Mesenchymal stem cell (in vitro differentiated cells and primary cell): ENCODE measurements around the gene IGSF23.
A peak's percentile ranks its signal among the peaks of the same experiment; 100 is the strongest.

Experiments used
- DNase-seq: peaks from one replicate; pipeline ENCODE4 v3.0.0-alpha.2; 2013
- H2AFZ ChIP-seq: one replicate; pipeline ENCODE4 v1.6.1; 2013; ENCODE audit warnings: low read depth, mild to moderate bottlenecking, control low read depth, inconsistent platforms, low read length, moderate library complexity
- H2AK5ac ChIP-seq: 2 replicates; pipeline ENCODE4 v1.6.1; 2013; ENCODE audit warnings: low read length, moderate library complexity, mild to moderate bottlenecking, inconsistent platforms; ENCODE audit not compliant: severe bottlenecking
- H2BK120ac ChIP-seq: one replicate; pipeline ENCODE4 v1.6.1; 2013; ENCODE audit warnings: low read depth, mild to moderate bottlenecking, inconsistent platforms, low read length, moderate library complexity
- H2BK12ac ChIP-seq, 2 experiments: one replicate each; pipeline ENCODE4 v1.6.1; 2013; ENCODE audit warnings: inconsistent platforms in 2 of 2, low read length in 2 of 2, mild to moderate bottlenecking in 2 of 2, moderate library complexity in 2 of 2, control low read depth in 1 of 2
- H2BK15ac ChIP-seq: one replicate; pipeline ENCODE4 v1.6.1; 2013; ENCODE audit warnings: mild to moderate bottlenecking, low read depth, inconsistent platforms; ENCODE audit not compliant: poor library complexity, severe bottlenecking
- H2BK5ac ChIP-seq: 2 replicates; pipeline ENCODE4 v1.6.1; 2013; ENCODE audit warnings: low read depth, mild to moderate bottlenecking, low read length, control low read depth, inconsistent platforms; ENCODE audit not compliant: poor library complexity, severe bottlenecking
- H3K14ac ChIP-seq, 2 experiments: one replicate each; pipeline ENCODE4 v1.6.1; 2013; ENCODE audit warnings: inconsistent platforms in 2 of 2, low read length in 2 of 2, control low read depth in 1 of 2, mild to moderate bottlenecking in 1 of 2, moderate library complexity in 1 of 2
- H3K18ac ChIP-seq, 2 experiments: one replicate each; pipeline ENCODE4 v1.6.1; 2013; ENCODE audit warnings: inconsistent platforms in 2 of 2, low read length in 2 of 2, control low read depth in 1 of 2, low read depth in 1 of 2, mild to moderate bottlenecking in 1 of 2
- H3K23ac ChIP-seq, 2 experiments: one replicate each; pipeline ENCODE4 v1.6.1; 2013; ENCODE audit warnings: inconsistent platforms in 2 of 2, low read length in 2 of 2, mild to moderate bottlenecking in 2 of 2, moderate library complexity in 2 of 2, control low read depth in 1 of 2
- H3K27ac ChIP-seq: 2 replicates; pipeline ENCODE4 v1.5.1; 2013; ENCODE audit warnings: mild to moderate bottlenecking, moderate library complexity, low read length, control low read depth, inconsistent platforms; ENCODE audit not compliant: poor library complexity, severe bottlenecking
- H3K27me3 ChIP-seq, 2 experiments: 2 replicates each; pipeline versions ENCODE4 v1.6.1 to v1.7.0; 2013; ENCODE audit warnings: low read length in 2 of 2, mild to moderate bottlenecking in 2 of 2, moderate library complexity in 2 of 2, control low read depth in 1 of 2, inconsistent platforms in 1 of 2; ENCODE audit not compliant: control insufficient read depth in 1 of 2, insufficient read depth in 1 of 2
- H3K36me3 ChIP-seq, 2 experiments: 2 replicates each; pipeline versions ENCODE4 v1.6.1 to v1.7.0; 2013; ENCODE audit warnings: low read length in 2 of 2, control low read depth in 1 of 2, inconsistent platforms in 1 of 2, low read depth in 1 of 2, mild to moderate bottlenecking in 1 of 2; ENCODE audit not compliant: insufficient read depth in 2 of 2, control insufficient read depth in 1 of 2
- H3K4ac ChIP-seq, 2 experiments: one replicate each; pipeline ENCODE4 v1.6.1; 2013; ENCODE audit warnings: inconsistent platforms in 2 of 2, low read length in 2 of 2, mild to moderate bottlenecking in 2 of 2, moderate library complexity in 2 of 2, control low read depth in 1 of 2, low read depth in 1 of 2
- H3K4me1 ChIP-seq: 2 replicates; pipeline ENCODE4 v1.6.1; 2013; ENCODE audit warnings: low read depth, low read length, control low read depth; ENCODE audit not compliant: control insufficient read depth, insufficient read depth
- H3K4me2 ChIP-seq: 2 replicates; pipeline ENCODE4 v1.6.1; 2013; ENCODE audit warnings: low read length, mild to moderate bottlenecking, inconsistent platforms; ENCODE audit not compliant: poor library complexity, severe bottlenecking
- H3K4me3 ChIP-seq, 2 experiments: 2 replicates each; pipeline versions ENCODE4 v1.5.1 to v1.7.0; 2013; ENCODE audit warnings: low read length in 2 of 2, mild to moderate bottlenecking in 2 of 2, control low read depth in 1 of 2, low read depth in 1 of 2; ENCODE audit not compliant: insufficient read depth in 1 of 2
- H3K79me1 ChIP-seq: replicated peaks from 2 replicates; pipeline ENCODE4 v1.6.1; 2013; ENCODE audit warnings: mild to moderate bottlenecking, control low read depth, low read length, inconsistent platforms; ENCODE audit not compliant: poor library complexity, severe bottlenecking
- H3K9ac ChIP-seq: 2 replicates; pipeline ENCODE4 v1.7.0; 2013; ENCODE audit warnings: mild to moderate bottlenecking, low read length, moderate library complexity
- H3K9me3 ChIP-seq: 2 replicates; pipeline ENCODE4 v1.7.0; 2013; ENCODE audit warnings: mild to moderate bottlenecking, low read length; ENCODE audit not compliant: control insufficient read depth
- H4K8ac ChIP-seq: one replicate; pipeline ENCODE4 v1.6.1; 2013; ENCODE audit warnings: inconsistent platforms, mild to moderate bottlenecking, low read length, moderate library complexity
- H4K91ac ChIP-seq: one replicate; pipeline ENCODE4 v1.6.1; 2013; ENCODE audit warnings: mild to moderate bottlenecking, low read length, inconsistent platforms
- WGBS: methylation state at CpG from one replicate; pipeline ENCODE4 v1.1.7; 2013; ENCODE audit warnings: mixed read lengths; 5-methylcytosine and 5-hydroxymethylcytosine counted together

Gene IGSF23

GRCh38 chr19:44598880-44599279, 14.5 kb upstream of the IGSF23 start:
- no peaks in the 10 kb centered on the region for H3K79me1 ChIP-seq
- no peak overlapping the region for H2AK5ac ChIP-seq
- no peak overlapping the region for H3K18ac ChIP-seq
- no peaks in the 10 kb centered on the region for H3K36me3 ChIP-seq
- H4K8ac ChIP-seq: no peak overlapping the region
- H3K9me3 ChIP-seq: peaks cover 9% of the 10 kb centered on the region
- H3K4me3 ChIP-seq: no peak overlapping the region
- no peak overlapping the region for H2BK15ac ChIP-seq
- peaks cover 5 to 35% of the 10 kb centered on the region in 2 experiments for H3K27me3 ChIP-seq
- no peak overlapping the region for H3K9ac ChIP-seq
- no peak overlapping the region for H4K91ac ChIP-seq
- no peak overlapping the region for H2BK5ac ChIP-seq
- H3K23ac ChIP-seq: no peak overlapping the region
- no peak overlapping the region for H3K4me2 ChIP-seq
- no peak overlapping the region for H2BK12ac ChIP-seq
- no peak overlapping the region for H2BK120ac ChIP-seq
- peaks cover 3% of the 10 kb centered on the region for H3K4me1 ChIP-seq
- H2AFZ ChIP-seq: no peak overlapping the region
- no peak for DNase-seq
- no peak overlapping the region for H3K14ac ChIP-seq
- H3K4ac ChIP-seq: no peak overlapping the region
- no peak overlapping the region for H3K27ac ChIP-seq
- WGBS: 67% methylated on average over 3 of the region's 3 CpGs

- no peak for DNase-seq
- H3K23ac ChIP-seq: no peak overlapping the region
- no peak overlapping the region for H2BK5ac ChIP-seq
- no peak overlapping the region for H3K27ac ChIP-seq
- H3K27me3 ChIP-seq: peaks cover 5 to 31% of the 10 kb centered on the region in 2 experiments
- H2BK12ac ChIP-seq: no peak overlapping the region
- no peak overlapping the region for H3K4me3 ChIP-seq
- WGBS: 81% methylated on average over 4 of the region's 4 CpGs
- H3K9ac ChIP-seq: no peak overlapping the region
- peaks cover 3% of the 10 kb centered on the region for H3K4me1 ChIP-seq
- H2BK120ac ChIP-seq: no peak overlapping the region
- H3K4ac ChIP-seq: no peak overlapping the region
- no peak overlapping the region for H3K4me2 ChIP-seq
- no peak overlapping the region for H4K91ac ChIP-seq
- H3K18ac ChIP-seq: no peak overlapping the region
- H2BK15ac ChIP-seq: no peak overlapping the region
- no peak overlapping the region for H4K8ac ChIP-seq
- no peak overlapping the region for H3K14ac ChIP-seq
- peaks cover 9% of the 10 kb centered on the region for H3K9me3 ChIP-seq
- no peak overlapping the region for H2AFZ ChIP-seq
- no peaks in the 10 kb centered on the region for H3K36me3 ChIP-seq
- H2AK5ac ChIP-seq: no peak overlapping the region
- no peaks in the 10 kb centered on the region for H3K79me1 ChIP-seq
Measured at GRCh38 chr19:44600466-44600865, 12.9 kb upstream of the IGSF23 start.

GRCh38 chr19:44602081-44602480, 11.3 kb upstream of the IGSF23 start:
- Histone ChIP-seq H3K79me1 (no peaks in the 10 kb centered on the region), H3K18ac (no peak overlapping the region), H2BK5ac (no peak overlapping the region), H2BK15ac (no peak overlapping the region), H3K23ac (no peak overlapping the region), H3K9me3 (peaks cover 9% of the 10 kb centered on the region), H2BK12ac (no peak overlapping the region), H3K27ac (no peak overlapping the region), H3K36me3 (no peaks in the 10 kb centered on the region), H3K4me3 (no peak overlapping the region), H4K8ac (no peak overlapping the region), H3K4me1 (peaks cover 3% of the 10 kb centered on the region), H2BK120ac (no peak overlapping the region), H2AFZ (no peak overlapping the region), H3K4me2 (no peak overlapping the region), H2AK5ac (no peak overlapping the region), H3K4ac (no peak overlapping the region), H3K9ac (no peak overlapping the region), H3K27me3 (peaks cover 5 to 23% of the 10 kb centered on the region in 2 experiments), H3K14ac (no peak overlapping the region), H4K91ac (no peak overlapping the region)
- 91% methylated on average over 6 of the region's 6 CpGs for WGBS
- DNase-seq: no peak

GRCh38 chr19:44603201-44603945, 10.0 kb upstream of the IGSF23 start:
- peaks cover 4% of the 10 kb centered on the region for H3K9me3 ChIP-seq
- H4K8ac ChIP-seq: peak overlapping the region; percentile 51
- no peak overlapping the region for H2BK15ac ChIP-seq
- no peak overlapping the region for H3K4me3 ChIP-seq
- H2BK120ac ChIP-seq: no peak overlapping the region
- no peak overlapping the region for H2AFZ ChIP-seq
- H3K27ac ChIP-seq: no peak overlapping the region
- peaks cover 3% of the 10 kb centered on the region for H3K4me1 ChIP-seq
- H3K14ac ChIP-seq: no peak overlapping the region
- H2AK5ac ChIP-seq: no peak overlapping the region
- H3K18ac ChIP-seq: no peak overlapping the region
- H3K4ac ChIP-seq: no peak overlapping the region
- no peak overlapping the region for H4K91ac ChIP-seq
- DNase-seq: peak; percentile 73
- H3K27me3 ChIP-seq: peaks cover 5 to 14% of the 10 kb centered on the region in 2 experiments
- no peaks in the 10 kb centered on the region for H3K36me3 ChIP-seq
- WGBS: 82% methylated on average over 6 of the region's 8 CpGs
- no peak overlapping the region for H2BK5ac ChIP-seq
- no peak overlapping the region for H3K9ac ChIP-seq
- H3K23ac ChIP-seq: no peak overlapping the region
- no peak overlapping the region for H2BK12ac ChIP-seq
- no peaks in the 10 kb centered on the region for H3K79me1 ChIP-seq
- H3K4me2 ChIP-seq: no peak overlapping the region
